SK-MEL-5 (cell line): ENCODE data around the gene KIAA1328. TPM values are rescaled to one million over a fixed set of nuclear protein-coding genes. Genes with fewer than 3 reads are reported as not detected.

Experiments
- DNase-seq: peaks from one replicate; pipeline ENCODE4 v3.0.0-alpha.2; 2016; ENCODE audit warnings: low read depth, low spot score
- in situ Hi-C: cut with HindIII; loops from 2 replicates; pipeline ENCODE4 v1.10.0; 2016; ENCODE audit warnings: low sequenced_read_pairs, high pct_unique_total_duplicates, low pct_unique_long_range_greater_than_20kb
- total RNA-seq: library from RNA; depleted of rRNA; stranded (reverse); fragments of >200 nt; shearing (Covaris generic); gene quantifications from 2 replicates; pipeline ENCODE4 v1.2.3, GENCODE V29; 2014

The KIAA1328 gene
- total RNA-seq, 1 experiment from 2014 or later = 3.3 TPM

GRCh38 chr18:37207343-37207742 lies 378.4 kb downstream of the KIAA1328 start:
- in situ Hi-C loops = no loop called here
- DNase-seq = peak; percentile 21

GRCh38 chr18:37210781-37211180 lies 381.9 kb downstream of the KIAA1328 start:
- DNase-seq = no peak
- in situ Hi-C loops = no loop called here

DNA sequence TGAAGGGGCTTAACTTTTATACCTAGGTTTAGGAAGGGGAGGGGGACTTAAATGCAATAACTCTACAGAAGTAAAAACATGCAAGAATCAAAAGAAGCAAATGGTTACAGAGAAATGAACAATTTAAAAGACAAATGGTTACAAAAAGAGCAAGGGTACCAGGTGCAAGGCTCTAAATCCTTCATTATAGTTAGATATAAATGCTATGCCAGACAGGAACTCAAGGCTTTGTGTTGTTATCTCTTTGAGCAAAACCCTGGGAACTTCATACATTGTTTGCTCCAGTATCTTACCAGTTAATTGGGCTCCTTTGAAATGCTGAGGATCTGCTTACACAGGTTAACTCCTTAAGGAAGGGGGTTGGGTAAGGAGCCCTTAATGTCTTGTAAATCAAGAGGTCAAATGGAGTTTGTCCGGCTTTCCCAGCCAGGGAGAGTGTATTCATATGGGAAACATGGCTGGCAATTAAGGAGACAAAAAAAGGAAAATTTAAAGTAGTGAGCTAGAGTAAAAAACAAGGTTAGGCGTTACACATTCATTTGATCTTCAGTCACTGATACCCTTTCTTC lies 389.2 kb downstream of the KIAA1328 start:
- DNase-seq = no peak
- in situ Hi-C loops = no loop called here

GRCh38 chr18:37219257-37219656 lies 390.3 kb downstream of the KIAA1328 start:
- DNase-seq = no peak
- in situ Hi-C loops = no loop called here

DNA sequence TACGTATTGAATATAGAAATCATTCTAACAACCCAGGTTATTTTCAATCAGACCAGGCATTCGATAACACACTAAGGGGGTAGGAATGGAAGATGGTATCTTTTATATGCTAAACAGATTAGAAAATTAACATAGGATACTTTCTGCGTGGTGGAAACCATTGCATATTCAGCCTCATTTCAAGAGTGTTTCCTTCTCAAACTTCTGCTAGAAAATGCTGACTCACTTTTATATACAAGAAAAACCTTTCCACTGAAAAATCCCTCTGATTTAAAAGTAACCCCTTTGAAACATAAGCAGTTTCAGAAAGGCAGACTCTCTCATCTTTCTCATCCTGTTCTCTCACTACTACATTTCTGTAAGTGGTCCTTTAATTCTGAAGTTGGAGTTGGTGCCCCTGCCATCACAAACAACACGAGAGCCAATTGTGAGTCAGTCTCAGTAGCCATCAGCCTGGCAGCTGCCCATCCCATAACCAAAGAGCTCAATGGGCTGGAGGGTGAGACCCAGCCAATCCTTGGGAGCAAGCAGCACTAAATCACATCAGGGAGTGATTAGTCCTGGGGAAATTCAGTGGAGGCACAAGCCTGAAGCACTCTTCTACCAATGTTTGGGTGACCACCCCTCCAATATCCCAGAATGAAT lies 393.5 kb downstream of the KIAA1328 start:
- DNase-seq = no peak
- in situ Hi-C loops = no loop called here

- in situ Hi-C loops = no loop called here
- no peak for DNase-seq
Measured at GRCh38 chr18:37222999-37223378, 394.1 kb downstream of the KIAA1328 start.

DNA sequence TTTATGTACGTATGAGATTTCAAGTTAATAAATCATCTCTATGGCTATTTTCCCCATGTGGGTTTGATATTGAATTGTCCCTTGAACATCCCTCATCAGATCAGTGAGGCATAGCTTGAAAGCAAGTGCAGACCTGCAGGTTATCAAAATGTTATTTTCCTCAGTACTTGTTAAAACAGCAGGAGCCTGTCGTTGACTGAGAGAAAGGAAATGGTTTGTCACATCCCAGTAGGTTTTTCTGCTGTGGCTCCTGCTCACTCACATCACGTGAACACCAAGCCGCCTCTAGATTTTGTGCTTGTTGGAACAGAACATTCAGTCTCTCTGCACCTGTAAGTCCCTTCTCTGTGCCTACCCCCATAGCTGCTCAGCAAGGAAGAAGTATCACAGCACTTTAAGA lies 396.4 kb downstream of the KIAA1328 start:
- in situ Hi-C loops = no loop called here
- no peak for DNase-seq

GRCh38 chr18:37230768-37231167 lies 401.8 kb downstream of the KIAA1328 start:
- in situ Hi-C loops = no loop called here

GRCh38 chr18:37231251-37231650 lies 402.3 kb downstream of the KIAA1328 start:
- no peak for DNase-seq
- in situ Hi-C loops = no loop called here

More at GRCh38 chr18:37230768-37231167, 401.8 kb downstream of the KIAA1328 start:
- DNase-seq = no peak

DNA sequence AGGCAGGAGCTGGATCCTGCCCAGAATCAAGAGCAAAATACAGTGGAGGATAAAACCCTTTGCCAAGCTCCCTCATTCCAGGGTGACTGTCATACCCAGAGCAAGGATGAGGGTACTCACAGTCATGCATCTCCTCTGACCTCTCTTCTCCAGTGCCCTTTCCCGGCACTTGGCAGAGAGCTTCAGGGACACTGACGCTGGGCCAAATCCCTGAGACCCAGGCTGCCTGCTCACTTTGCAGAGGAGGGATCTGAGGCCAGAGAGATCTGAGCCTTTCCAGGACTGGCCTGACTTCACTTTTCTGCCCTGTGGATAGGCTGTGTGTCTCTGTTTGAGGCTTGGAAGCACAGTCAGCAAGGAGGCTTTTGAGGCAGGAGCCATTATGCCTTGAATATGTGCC lies 406.7 kb downstream of the KIAA1328 start:
- in situ Hi-C loops = no loop called here
- no peak for DNase-seq

- in situ Hi-C loops = no loop called here
- no peak for DNase-seq
Measured at GRCh38 chr18:37238282-37239108, 409.6 kb downstream of the KIAA1328 start.

- in situ Hi-C loops = no loop called here
- DNase-seq = no peak
Measured at GRCh38 chr18:37242091-37242490, 413.2 kb downstream of the KIAA1328 start.

GRCh38 chr18:37242826-37243560 lies 414.1 kb downstream of the KIAA1328 start:
- in situ Hi-C loops = no loop called here
- DNase-seq = no peak

DNA sequence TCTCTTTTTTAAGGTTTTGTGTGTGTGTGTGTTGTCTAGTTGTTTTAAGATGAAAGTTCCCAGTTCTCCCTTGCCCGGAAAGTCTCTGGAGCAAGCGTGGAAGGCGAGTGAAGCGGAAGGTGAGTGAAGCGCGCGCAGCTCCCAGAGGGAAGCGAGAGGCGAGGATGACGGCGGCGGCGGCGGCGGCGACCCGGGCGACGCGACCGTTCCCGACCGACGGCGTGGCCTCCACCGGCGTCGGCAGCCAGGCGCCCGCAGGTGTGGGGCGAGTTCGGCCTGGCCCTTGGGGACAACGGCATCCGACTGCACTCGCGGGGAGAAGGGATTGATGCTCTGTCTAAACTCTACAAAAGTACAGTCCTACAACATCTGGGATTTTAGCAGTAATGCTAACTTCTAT lies 414.8 kb downstream of the KIAA1328 start:
- no peak for DNase-seq
- in situ Hi-C loops = no loop called here

DNA sequence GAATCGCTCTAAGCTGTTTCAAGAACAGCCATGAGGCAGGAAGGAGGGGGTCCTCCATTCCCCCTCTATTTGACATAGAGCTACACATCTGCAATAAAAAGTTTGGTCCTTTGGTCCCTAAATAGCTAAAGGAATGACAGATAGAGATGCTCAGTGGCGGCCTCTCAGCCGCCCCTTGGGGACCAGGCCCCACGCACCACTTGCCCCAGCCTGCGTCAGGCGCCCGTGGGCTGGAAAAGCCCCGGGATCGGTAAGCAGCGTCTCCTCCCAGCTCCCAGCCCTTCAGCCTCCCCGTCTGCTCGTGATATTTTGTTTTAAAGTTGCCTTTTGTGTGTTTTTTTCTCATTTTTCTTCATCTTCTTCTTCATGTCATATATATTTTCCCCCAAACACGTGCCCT lies 415.7 kb downstream of the KIAA1328 start:
- no peak for DNase-seq
- in situ Hi-C loops = no loop called here

GRCh38 chr18:37246779-37247340 lies 417.9 kb downstream of the KIAA1328 start:
- in situ Hi-C loops = no loop called here
- DNase-seq = peak; percentile 2

DNA sequence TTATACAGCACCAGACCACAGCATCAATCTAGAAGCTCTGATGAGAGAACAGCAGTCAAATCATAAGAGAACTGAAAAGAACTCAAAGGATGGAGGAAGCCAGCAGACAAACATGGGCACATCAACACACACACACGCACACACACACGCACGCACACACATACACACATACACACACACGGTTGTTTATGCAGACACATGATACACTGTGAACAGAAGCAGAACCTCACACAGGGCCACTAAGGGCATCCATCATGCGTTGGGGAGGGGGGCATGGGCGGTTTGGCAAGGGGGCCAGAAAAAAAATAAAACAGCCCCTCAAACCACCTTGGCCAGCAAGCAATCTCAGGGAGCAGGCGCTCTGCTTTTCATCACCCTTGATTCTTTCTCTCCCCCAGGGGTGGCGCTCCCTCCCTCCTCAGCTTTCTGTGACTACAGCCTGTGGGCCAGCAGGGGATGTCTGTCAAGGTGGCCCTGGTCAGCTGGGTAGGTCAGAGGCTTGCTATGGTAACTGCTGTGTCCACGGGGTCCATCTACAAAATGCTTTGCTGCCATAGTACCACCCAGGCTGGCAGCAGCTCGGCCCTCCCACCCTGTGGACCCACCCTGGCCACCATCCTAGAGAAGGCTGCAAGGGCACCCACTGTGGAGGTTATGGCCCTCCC lies 418.7 kb downstream of the KIAA1328 start:
- in situ Hi-C loops = no loop called here
- no peak for DNase-seq
